Activated CD8-positive, alpha-beta T cell treated with anti-CD3 and anti-CD28 coated beads for 36 hours (primary cell): ENCODE data around the gene CAMTA1. TPM values are rescaled to one million over a fixed set of nuclear protein-coding genes. Genes with fewer than 3 reads are reported as not detected.
A peak's percentile ranks its signal among the peaks of the same experiment; 100 is the strongest.

Experiments used
- ATAC-seq: fragments of 200-7000 bp; cut with Tn5 transposase; one replicate; pipeline ENCODE4 v1.10.0; 2021; ENCODE audit warnings: mild to moderate bottlenecking, moderate library complexity
- CTCF ChIA-PET: fragments of 350-600 bp; sonication (Branson Sonifier 250); formaldehyde crosslinking; loops from one replicate; lab custom pipeline; 2021; ENCODE audit warnings: antibody characterized with exemption; lab: Charles Lee
- POLR2A ChIA-PET: fragments of 350-600 bp; sonication (Branson Sonifier 250); formaldehyde crosslinking; loops from one replicate; lab custom pipeline; 2021; ENCODE audit warnings: antibody characterized with exemption; lab: Charles Lee
- DNase-seq: peaks from one replicate; pipeline ENCODE4 v3.0.0-alpha.2; 2020
- H3K27ac Mint-ChIP-seq: one replicate; pipeline ENCODE4 v1.8.0; 2021; ENCODE audit warnings: mild to moderate bottlenecking, mixed read lengths
- H3K27me3 Mint-ChIP-seq: one replicate; pipeline ENCODE4 v1.8.0; 2021; ENCODE audit warnings: mixed read lengths
- H3K36me3 Mint-ChIP-seq: one replicate; pipeline ENCODE4 v1.8.0; 2021; ENCODE audit warnings: low read depth, mixed read lengths
- H3K4me1 Mint-ChIP-seq: one replicate; pipeline ENCODE4 v1.8.0; 2021; ENCODE audit warnings: low read depth, mixed read lengths
- H3K4me3 Mint-ChIP-seq: one replicate; pipeline ENCODE4 v1.8.0; 2021; ENCODE audit warnings: mild to moderate bottlenecking, moderate library complexity, mixed read lengths
- H3K9me3 Mint-ChIP-seq: one replicate; pipeline ENCODE4 v1.8.0; 2021; ENCODE audit warnings: mixed read lengths
- CTCF ChIP-seq: fragments of 200-600 bp; IDR thresholded peaks from one replicate; pipeline ENCODE4 v1.8.0; 2022; ENCODE audit warnings: antibody characterized with exemption, mild to moderate bottlenecking
- intact Hi-C: fragments of 100-400 bp; cut with micrococcal nuclease; formaldehyde crosslinking; loops from one replicate; pipeline ENCODE4 v1.10.0; 2022
- total RNA-seq, 2 experiments: library from RNA; stranded (reverse); gene quantifications; one replicate each; pipeline ENCODE4 v1.2.3, GENCODE V29; 2021

The CAMTA1 gene
- total RNA-seq, 2 experiments from 2014 or later: 67.7 to 70.9 TPM

DNA sequence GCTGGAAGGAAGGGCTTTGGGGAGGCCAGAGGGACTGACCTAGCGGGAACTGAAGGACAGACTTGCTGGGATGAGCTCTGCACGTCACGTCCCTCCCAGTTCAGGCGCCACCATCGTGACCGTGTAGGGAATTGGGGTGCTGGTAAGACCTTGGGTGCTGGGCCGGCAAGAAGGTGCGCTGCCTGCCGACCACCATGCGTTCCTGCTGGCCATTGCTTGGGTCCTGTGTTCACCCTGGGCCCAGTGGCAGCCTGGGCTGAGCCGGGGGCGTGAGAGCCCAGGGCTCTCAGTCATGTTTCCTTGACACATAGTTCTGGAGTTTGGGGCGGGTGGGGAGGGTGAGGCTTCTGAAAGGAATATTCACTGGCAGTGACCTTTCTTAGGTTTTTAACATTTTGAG is 176.0 kb downstream of the CAMTA1 start:
- Mint-ChIP-seq H3K36me3 (no peaks in the 10 kb centered on the region), H3K4me3 (no peak overlapping the region), H3K27me3 (peaks cover 24% of the 10 kb centered on the region), H3K4me1 (peaks cover 18% of the 10 kb centered on the region), H3K27ac (no peak overlapping the region), H3K9me3 (no peaks in the 10 kb centered on the region)
- CTCF ChIA-PET: no interaction called here
- intact Hi-C loops: no loop called here
- ATAC-seq (no peak), DNase-seq (no peak)
- POLR2A ChIA-PET: no interaction called here
- no peak for TF ChIP-seq CTCF

DNA sequence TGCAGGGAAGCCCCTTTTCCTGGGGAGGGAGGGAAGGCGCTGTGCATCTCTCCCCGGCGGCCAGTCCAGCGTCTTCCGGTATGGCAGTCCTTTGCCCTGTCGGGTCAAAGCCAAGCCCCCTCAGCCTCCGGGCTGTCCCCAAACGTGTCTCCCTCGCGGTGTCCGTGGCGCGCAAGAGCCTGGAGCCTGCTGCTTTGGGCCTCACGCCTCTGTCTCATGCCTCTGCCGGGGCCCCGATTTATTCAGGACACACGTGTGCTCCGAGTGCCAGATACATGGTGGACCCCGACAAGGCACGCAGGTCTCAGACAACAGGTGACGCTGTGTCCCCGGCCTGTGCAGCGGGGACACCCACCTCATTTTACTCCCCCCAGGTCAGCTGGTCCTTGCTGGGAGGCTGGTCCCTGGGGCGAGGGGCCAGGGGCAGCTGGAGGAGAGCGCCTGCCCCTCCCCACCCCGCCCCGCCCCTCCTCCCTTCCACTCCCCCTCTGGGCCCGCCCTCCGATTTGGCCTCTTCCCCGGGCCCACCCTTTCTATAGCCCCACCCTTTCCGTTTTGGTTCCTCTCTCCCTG is 176.7 kb downstream of the CAMTA1 start:
- H3K9me3 Mint-ChIP-seq: no peaks in the 10 kb centered on the region
- peaks cover 25% of the 10 kb centered on the region for H3K27me3 Mint-ChIP-seq
- CTCF ChIA-PET: no interaction called here
- intact Hi-C loops: no loop called here
- H3K27ac Mint-ChIP-seq: peak overlapping the region; percentile 92
- DNase-seq: no peak
- peak overlapping the region; percentile 68 for H3K4me3 Mint-ChIP-seq
- peaks cover 18% of the 10 kb centered on the region for H3K4me1 Mint-ChIP-seq
- POLR2A ChIA-PET: no interaction called here
- ATAC-seq: no peak
- no peak for TF ChIP-seq CTCF
- no peaks in the 10 kb centered on the region for H3K36me3 Mint-ChIP-seq

- intact Hi-C loops: no loop called here
- POLR2A ChIA-PET: no interaction called here
- H3K27ac Mint-ChIP-seq: peak overlapping the region; percentile 92
Measured at GRCh38 chr1:6962478-6962995, 177.3 kb downstream of the CAMTA1 start.

GRCh38 chr1:6962996-6963911 is 178.0 kb downstream of the CAMTA1 start:
- CTCF ChIA-PET: no interaction called here
- H3K4me3 Mint-ChIP-seq: peak overlapping the region; percentile 68
- H3K9me3 Mint-ChIP-seq: no peaks in the 10 kb centered on the region
- intact Hi-C loops: no loop called here
- H3K4me1 Mint-ChIP-seq: peaks cover 25% of the 10 kb centered on the region
- peak overlapping the region; percentile 92 for H3K27ac Mint-ChIP-seq
- POLR2A ChIA-PET: interaction anchor here (0.6 kb wide), 1 partner anchor 258 kb away, joined by 3 read pairs; no protein-coding TSS in a partner anchor
- DNase-seq (peak; percentile 94), ATAC-seq (peak; percentile 74)
- H3K36me3 Mint-ChIP-seq: no peaks in the 10 kb centered on the region
- H3K27me3 Mint-ChIP-seq: peaks cover 33% of the 10 kb centered on the region
- TF ChIP-seq CTCF: no peak

More at GRCh38 chr1:6962478-6962995, 177.3 kb downstream of the CAMTA1 start:
- peak overlapping the region; percentile 68 for H3K4me3 Mint-ChIP-seq
- DNase-seq (peak; percentile 91), ATAC-seq (peak; percentile 71)
- TF ChIP-seq CTCF: no peak
- H3K27me3 Mint-ChIP-seq: peaks cover 28% of the 10 kb centered on the region
- CTCF ChIA-PET: no interaction called here
- H3K36me3 Mint-ChIP-seq: no peaks in the 10 kb centered on the region
- no peaks in the 10 kb centered on the region for H3K9me3 Mint-ChIP-seq
- H3K4me1 Mint-ChIP-seq: peaks cover 20% of the 10 kb centered on the region

GRCh38 chr1:6963912-6964307 is 178.7 kb downstream of the CAMTA1 start:
- CTCF ChIA-PET: no interaction called here
- TF ChIP-seq CTCF: no peak
- Mint-ChIP-seq H3K36me3 (no peaks in the 10 kb centered on the region), H3K27ac (peak overlapping the region; percentile 80), H3K4me3 (no peak overlapping the region), H3K4me1 (peaks cover 32% of the 10 kb centered on the region), H3K9me3 (no peaks in the 10 kb centered on the region), H3K27me3 (peaks cover 39% of the 10 kb centered on the region)
- peak; percentile 15 for DNase-seq
- intact Hi-C loops: no loop called here
- POLR2A ChIA-PET: interaction anchor here (0.6 kb wide), 1 partner anchor 259 kb away, joined by 3 read pairs; no protein-coding TSS in a partner anchor
- ATAC-seq: no peak
